HCT116 (cell line): Measurements from ENCODE around the gene CBY1. TPM values are rescaled to one million over a fixed set of nuclear protein-coding genes. Genes with fewer than 3 reads are reported as not detected.
A peak's percentile ranks its signal among the peaks of the same experiment; 100 is the strongest.

Experiments
- ATAC-seq: fragments of 200-7000 bp; cut with Tn5 transposase; 2 replicates; pipeline ENCODE4 v1.9.1; 2020; ENCODE audit warnings: mild to moderate bottlenecking, moderate library complexity
- BruUV-seq: library from RNA; stranded (reverse); fragments of 400-500 nt; replicated peaks from 2 replicates; lab custom pipeline; 2021; lab: Mats Ljungman, UMichigan
- CTCF ChIA-PET: fragments of 300-600 bp; sonication (Branson Sonifier 250); formaldehyde crosslinking; loops from one replicate; lab custom pipeline; 2021; ENCODE audit warnings: antibody characterized with exemption; lab: Charles Lee
- POLR2A ChIA-PET: fragments of 300-600, 350-600 bp; sonication (Branson Sonifier 250); formaldehyde crosslinking; loops from one replicate; lab custom pipeline; 2021; ENCODE audit warnings: antibody characterized with exemption; lab: Charles Lee
- RAD21 ChIA-PET, 2 experiments: fragments of 300-600 bp; sonication (Branson Sonifier 250); formaldehyde crosslinking; loops; one replicate each; lab custom pipeline; 2023; ENCODE audit warnings: low total read pairs in 2 of 2; ENCODE audit not compliant: uncharacterized antibody in 2 of 2, unreplicated experiment in 2 of 2, low non-redundant PET in 1 of 2; lab: Charles Lee
- DNase-seq: peaks from one replicate; pipeline ENCODE4 v3.0.0-alpha.2; 2010; ENCODE audit warnings: low read depth, low spot score
- H2AFZ ChIP-seq: fragments of 200-600 bp; shearing (Covaris generic), sonication (generic); 2 replicates; pipeline ENCODE4 v1.6.1; 2017; ENCODE audit warnings: low read depth, mixed run types, mixed read lengths, antibody characterized with exemption, low read length; ENCODE audit not compliant: poor library complexity, severe bottlenecking
- H3K27ac ChIP-seq: 2 replicates; pipeline ENCODE4 v1.5.1; 2012; ENCODE audit warnings: low read depth, low read length
- H3K27me3 ChIP-seq: fragments of 200-600 bp; sonication (generic); 2 replicates; pipeline ENCODE4 v1.6.1; 2016; ENCODE audit warnings: mixed run types, low read length, mixed read lengths; ENCODE audit not compliant: insufficient read depth
- H3K36me3 ChIP-seq, 2 experiments: fragments of 200-500 bp in 1 of 2; fragments of 200-600 bp in 1 of 2; sonication (Bioruptor generic) in 1 of 2; sonication (generic) in 1 of 2; 2 replicates each; pipeline versions ENCODE4 v1.5.1 to v1.6.1; 2014 to 2016; ENCODE audit warnings: low read length in 2 of 2, inconsistent platforms in 1 of 2, mixed read lengths in 1 of 2, mixed run types in 1 of 2; ENCODE audit not compliant: insufficient read depth in 2 of 2, control insufficient read depth in 1 of 2
- H3K4me1 ChIP-seq, 2 experiments: fragments of 200-600 bp in 1 of 2; sonication (generic) in 1 of 2; 2 replicates each; pipeline versions ENCODE4 v1.5.1 to v1.6.1; 2012 to 2017; ENCODE audit warnings: low read length in 2 of 2, inconsistent platforms in 1 of 2, mild to moderate bottlenecking in 1 of 2, mixed read lengths in 1 of 2, mixed run types in 1 of 2, moderate library complexity in 1 of 2; ENCODE audit not compliant: insufficient read depth in 2 of 2, control insufficient read depth in 1 of 2
- H3K4me2 ChIP-seq: fragments of 200-600 bp; sonication (generic); 2 replicates; pipeline ENCODE4 v1.6.1; 2017; ENCODE audit warnings: mixed run types, low read length, mixed read lengths
- H3K4me3 ChIP-seq, 2 experiments: fragments of 200-600 bp in 1 of 2; sonication (generic) in 1 of 2; replicated peaks in 1 of 2; 2 replicates each; pipeline ENCODE4 v1.5.1; 2011 to 2016; ENCODE audit warnings: low read length in 2 of 2, control low read depth in 1 of 2, low read depth in 1 of 2, mild to moderate bottlenecking in 1 of 2, mixed read lengths in 1 of 2, mixed run types in 1 of 2
- H3K79me2 ChIP-seq: fragments of 200-600 bp; sonication (generic); 2 replicates; pipeline ENCODE4 v1.6.1; 2017; ENCODE audit warnings: mild to moderate bottlenecking, mixed run types, low read length, moderate library complexity, mixed read lengths; ENCODE audit not compliant: insufficient read depth
- H3K9ac ChIP-seq: fragments of 200-600 bp; sonication (generic); 2 replicates; pipeline ENCODE4 v1.6.1; 2016; ENCODE audit warnings: low read length, mixed read lengths
- H3K9me2 ChIP-seq: fragments of 200-600 bp; sonication (generic), shearing (Covaris generic); 2 replicates; pipeline ENCODE4 v1.6.1; 2017; ENCODE audit warnings: mixed run types, mild to moderate bottlenecking, moderate library complexity; ENCODE audit not compliant: insufficient read depth
- H3K9me3 ChIP-seq, 2 experiments: fragments of 200-500 bp in 1 of 2; fragments of 200-600 bp in 1 of 2; sonication (Bioruptor generic) in 1 of 2; sonication (generic) in 1 of 2; 2 replicates each; pipeline ENCODE4 v1.6.1; 2014 to 2017; ENCODE audit warnings: low read length in 2 of 2, mixed read lengths in 2 of 2, inconsistent platforms in 1 of 2, low read depth in 1 of 2, mild to moderate bottlenecking in 1 of 2, mixed run types in 1 of 2, moderate library complexity in 1 of 2; ENCODE audit not compliant: control insufficient read depth in 1 of 2, insufficient read depth in 1 of 2
- H4K20me1 ChIP-seq: fragments of 200-600 bp; sonication (generic), shearing (Covaris generic); 2 replicates; pipeline ENCODE4 v1.6.1; 2017; ENCODE audit warnings: mixed run types, mild to moderate bottlenecking, moderate library complexity; ENCODE audit not compliant: insufficient read depth
- EGR1 ChIP-seq: IDR thresholded peaks from 2 replicates; pipeline ENCODE4 v1.6.1; 2012; ENCODE audit warnings: low read depth
- ELF1 ChIP-seq: IDR thresholded peaks from 2 replicates; pipeline ENCODE4 v1.6.1; 2012; ENCODE audit warnings: low read depth, borderline replicate concordance
- EZH2 ChIP-seq: fragments of 200-600 bp; sonication (generic); IDR thresholded peaks from 2 replicates; pipeline ENCODE4 v1.6.1; 2017; ENCODE audit warnings: antibody characterized with exemption, mixed run types
- POLR2AphosphoS5 ChIP-seq: IDR thresholded peaks from 2 replicates; pipeline ENCODE4 v1.6.1; 2011; ENCODE audit warnings: mild to moderate bottlenecking, low read depth, low read length, moderate library complexity
- intact Hi-C: fragments of 100-400 bp; cut with micrococcal nuclease; formaldehyde crosslinking; loops from 2 replicates; pipeline ENCODE4 v1.10.0; 2022
- total RNA-seq: library from RNA; stranded (reverse); gene quantifications from one replicate; pipeline ENCODE4 v1.2.1, GENCODE V29; 2021; ENCODE audit not compliant: unreplicated experiment
- TF ChIP-seq, protein P1 (sequence below): IDR thresholded peaks from 2 replicates; pipeline ENCODE4 v1.6.1; 2012; ENCODE audit warnings: low read depth

The CBY1 gene
- total RNA-seq, 1 experiment from 2014 or later, result 27.6 TPM

DNA sequence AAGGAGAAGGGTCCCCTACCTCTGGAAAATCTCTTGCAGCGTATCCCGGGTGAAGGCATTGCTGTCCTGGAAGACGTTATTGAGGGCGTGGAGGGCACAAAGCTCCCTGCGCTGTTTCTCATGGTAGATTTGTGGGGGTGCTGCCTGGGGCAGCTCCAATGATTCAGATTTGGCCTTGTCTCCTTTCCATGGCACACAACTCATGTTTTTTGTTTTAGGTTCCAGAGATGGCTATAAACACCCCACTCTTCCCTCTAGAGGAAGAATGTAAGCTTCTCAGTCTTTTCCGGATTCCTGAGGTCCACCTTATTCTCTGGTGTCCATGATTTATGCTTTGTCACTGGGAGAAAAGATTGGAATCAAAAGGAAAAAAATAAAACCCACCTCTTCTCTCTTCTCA, 43.3 kb downstream of the CBY1 start:
- TF ChIP-seq, protein P1, sequence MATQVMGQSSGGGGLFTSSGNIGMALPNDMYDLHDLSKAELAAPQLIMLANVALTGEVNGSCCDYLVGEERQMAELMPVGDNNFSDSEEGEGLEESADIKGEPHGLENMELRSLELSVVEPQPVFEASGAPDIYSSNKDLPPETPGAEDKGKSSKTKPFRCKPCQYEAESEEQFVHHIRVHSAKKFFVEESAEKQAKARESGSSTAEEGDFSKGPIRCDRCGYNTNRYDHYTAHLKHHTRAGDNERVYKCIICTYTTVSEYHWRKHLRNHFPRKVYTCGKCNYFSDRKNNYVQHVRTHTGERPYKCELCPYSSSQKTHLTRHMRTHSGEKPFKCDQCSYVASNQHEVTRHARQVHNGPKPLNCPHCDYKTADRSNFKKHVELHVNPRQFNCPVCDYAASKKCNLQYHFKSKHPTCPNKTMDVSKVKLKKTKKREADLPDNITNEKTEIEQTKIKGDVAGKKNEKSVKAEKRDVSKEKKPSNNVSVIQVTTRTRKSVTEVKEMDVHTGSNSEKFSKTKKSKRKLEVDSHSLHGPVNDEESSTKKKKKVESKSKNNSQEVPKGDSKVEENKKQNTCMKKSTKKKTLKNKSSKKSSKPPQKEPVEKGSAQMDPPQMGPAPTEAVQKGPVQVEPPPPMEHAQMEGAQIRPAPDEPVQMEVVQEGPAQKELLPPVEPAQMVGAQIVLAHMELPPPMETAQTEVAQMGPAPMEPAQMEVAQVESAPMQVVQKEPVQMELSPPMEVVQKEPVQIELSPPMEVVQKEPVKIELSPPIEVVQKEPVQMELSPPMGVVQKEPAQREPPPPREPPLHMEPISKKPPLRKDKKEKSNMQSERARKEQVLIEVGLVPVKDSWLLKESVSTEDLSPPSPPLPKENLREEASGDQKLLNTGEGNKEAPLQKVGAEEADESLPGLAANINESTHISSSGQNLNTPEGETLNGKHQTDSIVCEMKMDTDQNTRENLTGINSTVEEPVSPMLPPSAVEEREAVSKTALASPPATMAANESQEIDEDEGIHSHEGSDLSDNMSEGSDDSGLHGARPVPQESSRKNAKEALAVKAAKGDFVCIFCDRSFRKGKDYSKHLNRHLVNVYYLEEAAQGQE, result no peak
- TF ChIP-seq EZH2 (no peak), EGR1 (no peak), POLR2AphosphoS5 (peak; percentile 35; the same call in 1 of the 2 replicates), ELF1 (no peak)
- TF ChIP-seq, all 23 proteins: peak for 1
- Histone ChIP-seq H2AFZ (no peak overlapping the region), H3K9me2 (no peaks in the 10 kb centered on the region), H3K4me2 (peak overlapping the region; percentile 95), H3K79me2 (peaks cover 58% of the 10 kb centered on the region), H3K36me3 (peaks cover 0 to 15% of the 10 kb centered on the region in 2 experiments; a peak in 2 of 4 replicates), H3K4me1 (peaks cover 37 to 75% of the 10 kb centered on the region in 2 experiments), H3K9me3 (no peaks in the 10 kb centered on the region), H3K4me3 (peak overlapping the region; percentile 74 to 90), H3K9ac (peak overlapping the region; percentile 98), H4K20me1 (no peaks in the 10 kb centered on the region), H3K27me3 (no peaks in the 10 kb centered on the region), H3K27ac (peak overlapping the region; percentile 88; the same call in 1 of the 2 replicates)
- DNase-seq (no peak), ATAC-seq (no peak)
- TSS peak; percentile 82 for BruUV-seq
- ChIA-PET RAD21 (no interaction called here), CTCF (no interaction called here), POLR2A (interaction anchor here (0.7 to 1.7 kb wide), 3 partner anchors 16 to 641 kb away, joined by 4 to 8 read pairs (median 4); partner anchors contain the start of gene TOMM22)
- intact Hi-C loops, result no loop called here
